ENCODE data around the gene JPH2. TPM values are rescaled to one million over a fixed set of nuclear protein-coding genes. Genes with fewer than 3 reads are reported as not detected.

Gene JPH2
- total and polyA plus RNA-seq, 2 experiments from 2014 or later: 0.16 to 1.1 TPM

GRCh38 chr20:44126445-44126844 lies 60.5 kb downstream of the JPH2 start (continued):
- TF ChIP-seq ZNF114 (CRISPR knock-in tag; IDR thresholded peaks at IDR 0.05) (no peak), REST (IDR thresholded peaks at IDR 0.05; ENCODE audit: unreplicated experiment) (no peak), EZH2 (IDR thresholded peaks at IDR 0.05; ENCODE audit: low read depth, unreplicated experiment) (no peak), POLR2AphosphoS5 (IDR thresholded peaks at IDR 0.05; ENCODE audit: low read depth) (no peak), NANOG (IDR thresholded peaks at IDR 0.05; ENCODE audit: borderline replicate concordance) (no peak), ETS1 (IDR thresholded peaks at IDR 0.05) (no peak), EZH2phosphoT487 (IDR thresholded peaks at IDR 0.05; ENCODE audit: unreplicated experiment) (no peak), ZNF331 (CRISPR knock-in tag; IDR thresholded peaks at IDR 0.05; ENCODE audit: low read depth) (no peak)

- Mint-ChIP-seq H3K4me1 (no peaks in the 10 kb centered on the region; the same call in 1 of the 3 replicates), H3K27ac (no peak overlapping the region), H3K36me3 (ENCODE audit: low read depth) (no peaks in the 10 kb centered on the region), H3K4me3 (no peak overlapping the region), H3K27me3 (ENCODE audit: insufficient read depth, low read depth, poor library complexity) (peaks cover 3% of the 10 kb centered on the region), H3K9me3 (no peaks in the 10 kb centered on the region)
- H3K36me3 ChIP-seq (ENCODE audit: insufficient read depth): no peaks in the 10 kb centered on the region
- no peaks in the 10 kb centered on the region for H3K4me1 ChIP-seq (ENCODE audit: insufficient read depth)
- H3K9me2 ChIP-seq (ENCODE audit: insufficient read depth): no peaks in the 10 kb centered on the region
- ATAC-seq (no peak), DNase-seq (ENCODE audit: low spot score) (no peak)
- H4K20me1 ChIP-seq (replicated peaks; ENCODE audit: insufficient read depth): no peaks in the 10 kb centered on the region
- TF ChIP-seq STAT1 (IDR thresholded peaks at IDR 0.05; ENCODE audit: unreplicated experiment) (no peak), NANOG (IDR thresholded peaks at IDR 0.05; ENCODE audit: borderline replicate concordance) (no peak)
- no peaks in the 10 kb centered on the region for H3K27me3 ChIP-seq (ENCODE audit: insufficient read depth)
- no peaks in the 10 kb centered on the region for H3F3A ChIP-seq (replicated peaks; ENCODE audit: low read depth)
- H3K79me2 ChIP-seq (replicated peaks; ENCODE audit: insufficient read depth): no peaks in the 10 kb centered on the region
- no peak overlapping the region for H3K4me3 ChIP-seq
- no peak overlapping the region for H3K4me2 ChIP-seq
- H2AFZ ChIP-seq: no peak overlapping the region
- H3K27ac ChIP-seq (ENCODE audit: low read depth): no peak overlapping the region
Observed at GRCh38 chr20:44125332-44126127, 61.5 kb downstream of the JPH2 start.

Measured in GM23338 (cell line).